HG03469 (cell line): ENCODE results near the gene CLPTM1L.
"Not testable (repeated sequence)": the region's sequence is repeated elsewhere in the genome, so short reads cannot be mapped to it uniquely, and the experiment has no call there.

Experiments used
- ATAC-seq: cut with Tn5 transposase; IDR thresholded peaks from one replicate; pipeline ENCODE4 v1.9.1; 2021; ENCODE audit warnings: mild to moderate bottlenecking, moderate library complexity, moderate number of reproducible peaks; ENCODE audit not compliant: unreplicated experiment

CLPTM1L gene

GRCh38 chr5:1328237-1329110 is 16.4 kb downstream of the CLPTM1L start:
- ATAC-seq, result not testable (repeated sequence)

GRCh38 chr5:1326901-1327756 is 17.8 kb downstream of the CLPTM1L start:
- not testable (repeated sequence) for ATAC-seq

DNA sequence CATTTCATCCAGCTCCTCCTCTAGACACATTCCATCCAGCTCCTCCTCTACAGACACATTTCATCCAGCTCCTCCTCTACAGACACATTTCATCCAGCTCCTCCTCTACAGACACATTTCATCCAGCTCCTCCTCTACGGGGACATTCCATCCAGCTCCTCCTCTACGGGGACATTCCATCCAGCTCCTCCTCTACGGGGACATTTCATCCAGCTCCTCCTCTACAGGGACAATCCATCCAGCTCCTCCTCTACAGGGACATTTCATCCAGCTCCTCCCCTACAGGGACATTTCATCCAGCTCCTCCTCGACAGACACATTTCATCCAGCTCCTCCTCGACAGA is 18.4 kb downstream of the CLPTM1L start:
- ATAC-seq, result not testable (repeated sequence)

DNA sequence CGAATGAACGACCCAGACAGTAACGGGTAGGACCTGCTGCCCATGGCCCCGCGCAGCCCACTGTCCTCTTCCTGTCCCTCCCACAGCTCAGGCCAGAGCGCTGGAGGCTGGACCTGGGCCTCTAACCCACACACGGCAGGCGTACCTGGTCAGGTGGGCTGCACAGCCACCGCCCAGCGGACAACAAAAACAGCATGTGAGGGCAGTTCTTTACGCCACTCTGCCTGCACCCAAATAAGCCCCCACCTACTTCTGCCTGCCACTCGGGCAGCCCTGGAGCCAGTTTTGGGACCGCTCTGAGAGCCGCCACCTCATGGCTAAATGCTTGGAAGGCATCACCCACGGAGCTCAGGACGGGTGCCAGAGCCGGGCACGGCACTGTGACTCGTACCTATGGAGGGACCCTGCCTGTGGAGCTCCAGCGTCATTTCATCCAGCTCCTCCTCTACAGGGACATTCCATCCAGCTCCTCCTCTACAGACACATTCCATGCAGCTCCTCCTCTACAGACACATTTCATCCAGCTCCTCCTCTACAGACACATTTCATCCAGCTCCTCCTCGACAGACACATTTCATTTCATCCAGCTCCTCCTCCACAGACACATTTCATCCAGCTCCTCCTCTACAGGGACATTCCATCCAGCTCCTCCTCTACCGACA is 18.9 kb downstream of the CLPTM1L start:
- ATAC-seq, result no peak

DNA sequence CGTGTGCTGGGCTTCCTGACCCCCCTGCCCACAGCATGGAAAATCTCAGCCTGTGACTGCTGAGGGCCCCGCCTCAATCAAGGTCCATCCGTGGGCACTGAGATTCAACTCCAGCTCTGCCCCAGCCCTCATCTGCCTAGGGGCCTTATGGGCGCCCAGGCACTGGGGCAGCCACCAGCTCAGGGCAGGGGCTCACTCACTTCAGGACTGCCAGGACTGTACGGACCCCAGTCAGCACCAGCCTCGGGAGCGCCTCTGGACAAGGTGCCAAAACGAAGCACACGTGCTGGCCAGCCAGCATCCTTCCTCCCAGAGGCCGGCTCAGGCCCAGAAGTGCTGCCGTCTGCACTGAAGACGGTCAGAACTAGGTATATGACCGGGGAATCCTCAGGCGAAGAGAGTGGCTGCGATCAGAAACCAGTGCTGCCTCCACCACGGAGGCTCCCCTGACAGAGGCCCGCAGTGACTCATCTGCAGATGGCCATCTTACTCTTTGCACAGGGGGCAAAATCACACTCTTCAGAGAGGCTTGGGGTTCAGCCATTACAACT is 19.6 kb downstream of the CLPTM1L start:
- no peak for ATAC-seq

GRCh38 chr5:1324719-1325190 is 20.1 kb downstream of the CLPTM1L start:
- no peak for ATAC-seq

GRCh38 chr5:1324301-1324700 is 20.6 kb downstream of the CLPTM1L start:
- ATAC-seq, result no peak

DNA sequence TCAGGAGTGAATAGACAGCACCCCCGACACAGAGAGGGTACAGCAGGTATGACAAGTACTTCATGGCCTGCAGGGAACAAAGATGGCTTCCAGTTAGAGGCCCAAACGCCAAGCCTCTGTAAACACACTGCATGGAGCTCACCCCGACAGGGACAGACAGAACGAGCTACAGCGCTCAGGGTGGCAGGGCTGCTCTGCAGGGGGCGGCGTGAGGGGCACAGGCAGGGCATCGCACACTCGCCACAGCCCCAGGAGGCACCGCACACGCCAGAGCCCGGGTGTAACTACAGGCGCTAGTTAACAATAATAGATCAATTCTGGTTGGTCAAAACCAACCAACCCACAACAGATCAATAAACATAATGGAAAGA is 21.1 kb downstream of the CLPTM1L start:
- no peak for ATAC-seq

DNA sequence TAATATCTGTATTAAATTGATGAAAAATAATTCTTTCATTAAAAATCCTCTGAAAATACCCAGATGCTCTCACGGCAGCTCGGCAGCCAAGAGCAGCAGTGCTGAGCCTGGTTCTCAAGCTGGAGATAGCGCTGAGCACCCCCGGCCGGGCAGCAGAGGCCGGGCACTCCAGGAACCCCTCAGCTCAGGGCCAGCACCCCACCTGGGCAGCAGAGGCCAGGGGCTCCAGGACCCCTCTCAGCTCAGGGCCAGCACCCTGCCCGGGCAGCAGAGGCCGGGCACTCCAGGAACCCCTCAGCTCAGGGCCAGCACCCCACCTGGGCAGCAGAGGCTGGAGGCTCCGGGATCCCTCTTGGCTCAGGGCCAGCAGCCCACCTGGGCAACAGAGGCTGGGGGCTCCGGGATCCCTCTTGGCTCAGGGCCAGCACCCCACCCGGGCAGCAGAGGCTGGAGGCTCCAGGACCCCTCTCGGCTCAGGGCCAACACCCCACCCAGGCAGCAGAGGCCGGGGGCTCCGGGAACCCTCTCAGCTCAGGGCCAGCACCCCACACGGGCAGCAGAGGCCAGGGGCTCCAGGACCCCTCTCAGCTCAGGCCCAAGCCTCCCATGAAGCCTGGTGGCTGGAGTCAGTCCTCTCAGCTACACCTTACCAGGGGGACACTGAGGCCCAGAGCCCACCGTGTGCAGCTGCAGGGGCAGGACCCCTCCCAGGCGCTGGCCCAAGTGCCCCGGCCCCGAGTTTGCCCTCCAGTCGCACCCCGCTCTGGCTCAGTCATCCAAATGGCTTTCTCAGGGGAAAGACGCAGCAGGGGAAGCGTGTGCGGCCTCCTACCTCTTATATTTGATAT is 21.7 kb downstream of the CLPTM1L start:
- no peak for ATAC-seq

DNA sequence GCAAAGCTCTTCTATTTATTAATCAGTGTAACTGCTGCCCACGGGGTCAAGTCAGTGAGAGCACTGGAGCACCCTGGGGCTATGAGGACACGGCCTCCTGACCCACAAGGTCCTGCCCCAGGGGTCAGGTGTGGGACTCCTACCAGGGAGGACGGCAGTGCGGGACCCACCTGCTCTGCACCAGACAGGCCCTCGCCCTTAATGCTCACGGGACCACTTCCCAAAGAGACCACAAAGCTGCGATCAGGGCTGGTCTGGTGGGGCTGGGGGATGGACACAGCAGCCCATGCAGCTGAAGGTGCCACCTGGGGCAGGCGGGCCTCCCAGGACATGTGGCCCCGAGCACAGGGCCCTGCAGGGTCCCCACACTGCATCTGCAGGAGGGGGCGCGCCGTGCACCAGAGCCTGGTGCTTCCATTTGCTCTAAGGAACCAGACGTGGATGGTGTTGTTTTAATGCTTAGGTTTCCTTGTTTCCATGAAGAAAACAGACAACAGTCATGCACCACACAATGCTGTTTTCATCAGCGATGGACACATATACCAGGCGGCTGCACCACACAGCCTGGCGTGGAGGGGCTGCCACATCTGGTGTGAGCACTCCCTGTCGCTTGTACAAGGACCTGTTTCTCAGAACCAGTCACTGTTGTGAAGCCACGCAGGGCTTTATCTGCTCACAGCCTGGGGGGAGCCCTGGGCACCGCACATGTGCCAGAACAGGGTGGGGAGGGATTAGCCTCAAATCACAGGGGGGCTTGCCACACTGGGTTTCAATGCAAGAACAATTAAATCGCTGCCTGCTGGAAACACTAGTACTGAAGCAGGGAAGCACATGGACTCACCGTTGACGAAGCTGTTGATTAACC is 22.6 kb downstream of the CLPTM1L start:
- no peak for ATAC-seq

- no peak for ATAC-seq
Measured at GRCh38 chr5:1321576-1321975, 23.3 kb downstream of the CLPTM1L start.

DNA sequence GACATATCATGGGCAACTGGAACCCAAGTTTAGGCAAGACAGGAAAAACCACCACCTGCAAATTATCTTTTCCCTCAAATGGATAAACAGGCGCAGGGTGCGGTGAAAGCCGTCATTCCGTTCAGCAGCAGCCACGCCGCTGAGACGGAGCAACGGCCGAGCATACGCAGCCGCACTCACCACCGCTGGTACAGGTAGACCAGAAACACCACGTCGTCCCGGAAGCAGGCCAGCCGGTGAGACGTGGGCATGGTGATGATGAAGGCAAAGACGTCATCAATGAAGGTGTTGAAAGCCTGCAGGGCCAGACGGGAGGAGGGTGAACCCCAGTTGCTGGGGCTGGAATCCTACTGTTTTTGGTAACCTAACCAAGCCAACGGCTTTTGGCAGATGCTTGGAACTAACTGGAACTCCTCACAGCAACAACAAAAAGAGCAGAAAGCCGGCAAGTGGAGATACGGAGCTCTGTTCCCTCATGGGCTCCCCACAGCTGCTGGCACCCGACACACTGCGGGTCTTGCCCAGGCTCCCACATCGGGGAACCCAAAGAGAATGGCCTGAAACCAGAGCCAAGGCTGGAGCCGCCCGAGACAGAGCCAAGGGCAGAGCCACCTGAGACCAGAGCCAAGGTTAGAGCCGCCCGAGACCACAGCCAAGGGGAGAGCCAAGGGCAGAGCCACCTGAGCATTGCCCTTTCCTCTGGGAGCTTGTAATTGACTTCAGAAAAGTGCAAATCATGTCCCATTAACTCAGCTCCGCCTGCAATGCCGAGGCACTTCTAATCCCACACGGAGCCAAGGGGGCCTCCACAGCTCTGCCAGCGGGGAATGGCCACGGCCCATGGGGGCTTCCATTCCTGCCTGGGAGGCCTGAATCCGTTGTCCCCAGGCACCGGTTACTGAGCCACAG is 24.2 kb downstream of the CLPTM1L start:
- ATAC-seq, result no peak

- ATAC-seq, result no peak
Measured at GRCh38 chr5:1319436-1320256, 25.3 kb downstream of the CLPTM1L start.

DNA sequence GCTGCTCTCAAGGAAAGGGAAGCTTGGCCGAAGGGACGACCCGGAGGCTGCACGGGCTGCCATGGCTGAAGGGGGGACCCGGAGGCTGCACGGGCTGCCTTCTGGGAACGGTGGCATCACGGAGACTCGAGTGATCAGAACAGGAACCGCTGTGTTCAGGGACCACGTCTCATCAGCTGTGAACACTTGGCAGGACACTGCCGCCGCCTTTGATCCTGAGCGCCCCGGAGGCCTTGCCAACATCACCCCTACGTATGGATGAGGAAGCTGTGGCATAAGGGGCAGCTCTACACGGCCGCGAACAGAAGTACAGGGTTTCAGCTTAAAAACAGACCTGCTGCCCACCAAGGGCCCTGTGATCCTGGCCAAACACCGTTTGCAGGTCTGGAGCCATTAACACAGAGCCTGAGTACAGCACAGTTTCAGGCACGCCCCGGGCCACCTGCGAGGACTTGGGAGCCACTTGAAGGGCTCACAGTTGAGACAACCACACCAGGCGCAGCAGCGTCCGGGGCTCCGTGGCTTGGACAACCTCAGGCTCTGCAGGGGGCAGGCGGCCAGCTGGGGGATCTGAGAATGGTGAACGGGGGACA is 26.1 kb downstream of the CLPTM1L start:
- ATAC-seq, result no peak

DNA sequence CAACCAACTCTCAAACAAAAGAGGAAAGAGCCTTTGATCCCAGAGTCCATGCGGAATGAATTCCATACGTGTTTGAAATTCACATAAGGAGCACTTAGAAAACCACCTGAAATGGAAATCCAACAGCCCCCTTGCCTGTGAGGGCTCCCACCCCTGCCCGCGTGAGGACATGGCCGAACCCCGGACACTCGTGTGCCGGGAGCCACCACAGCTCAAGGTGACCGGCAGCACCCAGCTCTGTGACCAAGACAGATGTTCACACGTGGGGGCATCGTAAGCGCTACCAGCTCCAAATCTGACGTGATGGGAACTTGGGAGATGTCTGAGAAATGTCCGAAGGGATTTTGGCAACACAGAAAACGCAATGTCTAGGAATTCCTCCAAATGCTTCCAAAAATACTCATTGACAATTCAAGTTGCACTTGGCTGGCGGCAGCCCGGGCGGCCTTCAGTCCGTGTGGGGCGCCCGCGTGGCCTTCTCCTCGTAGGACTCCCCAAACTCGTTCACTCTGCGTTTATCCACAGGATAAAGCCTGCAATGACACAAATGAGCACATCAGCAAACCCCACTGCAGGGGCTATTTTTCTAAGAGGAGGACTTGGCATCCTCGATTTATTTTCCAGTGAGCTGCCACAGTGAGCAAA is 26.9 kb downstream of the CLPTM1L start:
- no peak for ATAC-seq

DNA sequence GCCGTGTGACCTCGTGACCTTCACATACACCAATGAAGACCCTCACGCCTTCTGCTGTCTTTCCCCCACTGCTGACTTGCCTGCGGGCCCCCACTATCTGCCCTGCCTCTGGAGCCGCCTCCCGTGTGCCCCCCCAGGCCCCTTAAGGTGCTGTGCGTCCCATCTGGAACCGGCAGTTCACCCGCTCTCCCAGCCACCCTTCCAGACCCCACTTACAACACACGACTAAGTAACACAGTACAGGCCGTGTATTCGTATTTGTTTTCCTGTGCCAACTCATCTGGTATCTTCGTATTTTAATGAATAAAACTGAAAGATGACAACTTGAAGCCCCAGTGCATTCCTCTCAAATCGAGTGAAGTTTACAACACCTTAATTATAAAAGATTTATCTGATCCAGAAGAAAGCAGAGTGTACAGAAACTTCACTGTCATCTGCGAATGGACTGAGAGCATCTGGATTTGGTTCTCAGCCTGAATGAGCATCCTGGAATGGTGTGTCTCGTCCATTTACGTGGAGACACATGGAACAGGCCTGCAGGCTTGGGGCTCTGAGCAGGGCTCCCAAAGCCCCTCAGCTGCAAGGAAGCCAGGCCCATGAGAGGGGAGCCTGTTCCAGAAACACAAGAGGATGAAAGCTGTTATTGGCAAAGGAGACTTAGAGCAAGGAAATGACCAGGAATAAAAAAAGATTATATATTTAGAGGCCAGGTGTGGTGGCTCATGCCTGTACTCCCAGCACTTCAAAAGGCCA is 28.1 kb downstream of the CLPTM1L start:
- no peak for ATAC-seq
